HG02852 (cell line): ENCODE measurements around the gene OR12D1.
"Not testable (repeated sequence)": the region's sequence is repeated elsewhere in the genome, so short reads cannot be mapped to it uniquely, and the experiment has no call there.

ENCODE experiments used
- ATAC-seq: cut with Tn5 transposase; IDR thresholded peaks from one replicate; pipeline ENCODE4 v1.9.1; 2021; ENCODE audit warnings: mild to moderate bottlenecking, moderate library complexity; ENCODE audit not compliant: unreplicated experiment

OR12D1 gene

GRCh38 chr6:29414588-29414987 lies at the start of gene OR12D1:
Gene OR12D1, plus strand, starts transcription at chr6:29414928.
- no peak for ATAC-seq

DNA sequence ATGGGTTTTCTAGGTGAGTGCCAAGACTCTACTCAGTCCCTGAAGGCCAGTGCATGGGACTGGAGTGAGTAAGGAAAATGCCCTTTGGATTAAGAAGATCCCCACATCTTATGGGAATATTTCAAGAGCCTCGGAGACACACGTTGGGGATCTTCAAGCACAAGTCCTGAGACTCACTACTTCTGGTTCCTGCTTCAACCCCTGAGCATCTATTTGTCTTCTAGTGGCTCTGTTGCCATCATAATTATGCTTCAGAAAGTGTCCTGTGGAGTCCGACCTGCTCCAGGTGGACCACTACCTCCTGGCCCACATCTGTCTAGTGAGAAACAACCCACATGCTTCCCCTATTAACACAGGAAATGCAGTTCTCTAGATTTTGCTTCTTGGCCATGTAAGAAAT lies 46.0 kb upstream of the OR12D1 start, which contains the start of gene OR5V1:
Gene OR5V1, minus strand, starts transcription at position 101 of the 400 bp plus-strand sequence. CDS start 12,670 bp downstream, outside the sequence.
- ATAC-seq = no peak

- no peak for ATAC-seq
Observed at GRCh38 chr6:29375191-29375590, 39.5 kb upstream of the OR12D1 start, which contains the start of gene OR12D3. Gene OR12D3, minus strand, starts transcription at chr6:29375291. Its CDS starts 4 bp downstream, at chr6:29375287.

- ATAC-seq = no peak
Observed at GRCh38 chr6:29376003-29376402, 38.7 kb upstream of the OR12D1 start.

DNA sequence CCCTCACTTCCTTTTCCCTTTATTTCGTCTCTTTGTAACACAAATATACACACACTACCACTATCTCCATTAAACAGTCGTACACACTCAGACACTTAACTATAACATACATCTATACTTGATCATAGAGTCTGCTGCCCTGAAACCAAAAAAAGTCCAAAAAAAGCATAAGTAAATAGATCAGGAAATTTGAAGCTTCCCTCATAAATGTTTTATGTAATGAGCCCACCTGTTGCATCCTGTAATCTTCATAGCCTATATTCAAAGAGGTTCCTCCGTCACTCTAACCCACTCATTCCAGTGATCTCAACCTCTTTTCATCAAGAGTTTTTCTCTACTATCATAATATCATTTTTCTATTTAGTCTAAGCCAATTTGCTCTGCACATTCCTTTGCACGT lies 26.2 kb upstream of the OR12D1 start:
- no peak for ATAC-seq

- ATAC-seq = no peak
Observed at GRCh38 chr6:29395331-29395730, 19.4 kb upstream of the OR12D1 start, which contains the start of gene OR12D2. Gene OR12D2, plus strand, starts transcription at chr6:29395631. Its CDS starts 1,069 bp downstream, at chr6:29396700.

DNA sequence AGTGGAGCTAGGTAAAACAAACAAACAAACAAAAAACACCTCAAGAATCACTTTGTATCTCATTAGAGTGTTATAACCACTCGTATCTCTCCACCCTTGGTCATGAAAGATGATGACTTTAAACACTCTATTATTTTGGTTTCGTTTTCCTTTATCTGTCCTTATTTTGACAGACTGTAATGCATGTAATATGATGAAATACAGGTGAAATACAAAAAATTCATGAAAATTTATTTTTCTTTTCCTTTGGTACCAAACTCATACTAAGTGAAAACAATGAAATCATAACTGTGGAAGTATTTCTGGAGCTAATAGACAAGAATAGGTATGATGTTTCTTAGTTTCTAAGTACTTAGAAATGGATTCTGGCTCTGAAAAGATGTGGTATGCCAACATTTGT lies 15.2 kb upstream of the OR12D1 start:
- no peak for ATAC-seq

GRCh38 chr6:29403801-29404200 lies 10.9 kb upstream of the OR12D1 start:
- no peak for ATAC-seq

DNA sequence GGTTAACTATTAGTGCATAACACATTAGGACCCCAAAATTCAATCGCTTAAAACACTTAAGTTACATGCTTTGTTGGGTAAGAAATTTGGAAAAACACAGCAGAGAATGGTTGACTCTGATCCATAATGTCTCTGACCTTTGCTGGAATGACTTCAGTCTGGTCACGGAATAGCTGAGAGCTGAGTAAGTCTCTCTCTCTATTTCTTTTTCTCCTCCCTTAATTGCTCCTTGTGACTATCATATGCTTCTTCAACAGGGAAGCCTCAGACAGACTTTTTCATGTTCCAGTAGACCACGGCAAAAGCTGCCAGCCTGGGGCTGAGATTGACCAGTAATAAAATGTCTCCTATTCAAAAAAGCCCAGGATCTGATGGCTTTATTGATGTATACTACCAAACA lies 4.8 kb downstream of the OR12D1 start:
- no peak for ATAC-seq

- no peak for ATAC-seq
Observed at GRCh38 chr6:29424168-29424567, 9.4 kb downstream of the OR12D1 start.

GRCh38 chr6:29424575-29424974 lies 9.8 kb downstream of the OR12D1 start:
- no peak for ATAC-seq

DNA sequence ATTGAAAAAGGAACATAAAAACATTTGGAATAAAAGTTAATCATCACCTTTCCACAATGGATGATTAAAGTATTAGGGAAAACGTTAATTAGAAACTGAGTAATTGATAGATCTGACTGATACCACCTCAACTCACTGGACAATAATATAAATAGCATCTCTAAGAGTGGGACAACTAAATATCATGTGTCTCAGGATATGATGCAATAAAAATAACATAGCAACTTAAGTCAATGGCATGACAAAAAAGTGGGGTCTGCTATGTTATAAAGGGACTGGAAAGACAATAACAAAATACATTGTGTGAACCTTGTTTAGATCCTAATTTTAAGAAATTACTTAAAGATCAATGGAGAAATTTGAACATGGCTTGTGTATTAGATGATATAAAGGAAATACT lies 10.3 kb downstream of the OR12D1 start:
- ATAC-seq = no peak

GRCh38 chr6:29426654-29427053 lies 11.9 kb downstream of the OR12D1 start:
- no peak for ATAC-seq

- ATAC-seq = not testable (repeated sequence)
Observed at GRCh38 chr6:29436730-29437129, 22.0 kb downstream of the OR12D1 start.

- ATAC-seq = no peak
Observed at GRCh38 chr6:29439006-29439405, 24.3 kb downstream of the OR12D1 start, which contains the start of gene OR10C1. Gene OR10C1, plus strand, starts transcription at chr6:29439306. Its CDS starts 710 bp downstream, at chr6:29440016.

- ATAC-seq = no peak
Observed at GRCh38 chr6:29442719-29443118, 28.0 kb downstream of the OR12D1 start.

DNA sequence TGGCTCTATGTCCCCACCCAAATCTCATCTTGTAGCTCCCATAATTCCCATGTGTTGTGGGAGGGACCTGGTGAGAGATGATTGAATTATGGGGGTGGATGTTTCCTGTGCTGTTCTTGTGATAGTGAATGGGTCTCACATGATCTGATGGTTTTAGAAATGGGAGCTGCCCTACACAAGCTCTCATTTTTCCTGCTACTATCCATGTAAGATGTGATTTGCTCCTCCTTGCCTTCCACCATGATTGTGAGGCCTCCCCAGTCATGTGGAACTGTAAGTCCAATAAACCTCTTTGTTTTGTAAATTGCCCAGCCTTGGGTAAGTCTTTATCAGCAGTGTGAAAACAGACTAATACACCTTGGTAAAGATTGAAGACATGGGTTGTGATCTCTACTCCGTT lies 29.3 kb downstream of the OR12D1 start:
- not testable (repeated sequence) for ATAC-seq

DNA sequence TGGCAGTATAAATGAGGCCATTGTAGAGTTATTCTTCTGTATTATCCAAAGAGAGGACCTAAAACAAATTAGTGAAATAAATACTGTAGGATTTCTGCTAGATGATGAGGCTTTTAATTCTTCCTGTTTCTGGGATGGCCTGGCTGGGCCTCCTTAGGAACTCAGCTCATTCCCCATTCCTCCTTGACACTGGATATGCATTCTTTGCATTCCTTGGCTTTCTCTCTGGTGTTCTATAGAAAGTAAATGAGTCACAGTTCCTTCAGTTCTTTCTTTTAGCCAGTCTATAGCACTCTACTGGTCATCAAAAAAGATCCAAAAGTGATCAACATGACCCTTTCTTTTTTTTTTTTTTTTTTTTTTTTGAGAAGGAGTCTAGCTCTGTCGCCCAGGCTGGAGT lies 32.9 kb downstream of the OR12D1 start:
- ATAC-seq = no peak

DNA sequence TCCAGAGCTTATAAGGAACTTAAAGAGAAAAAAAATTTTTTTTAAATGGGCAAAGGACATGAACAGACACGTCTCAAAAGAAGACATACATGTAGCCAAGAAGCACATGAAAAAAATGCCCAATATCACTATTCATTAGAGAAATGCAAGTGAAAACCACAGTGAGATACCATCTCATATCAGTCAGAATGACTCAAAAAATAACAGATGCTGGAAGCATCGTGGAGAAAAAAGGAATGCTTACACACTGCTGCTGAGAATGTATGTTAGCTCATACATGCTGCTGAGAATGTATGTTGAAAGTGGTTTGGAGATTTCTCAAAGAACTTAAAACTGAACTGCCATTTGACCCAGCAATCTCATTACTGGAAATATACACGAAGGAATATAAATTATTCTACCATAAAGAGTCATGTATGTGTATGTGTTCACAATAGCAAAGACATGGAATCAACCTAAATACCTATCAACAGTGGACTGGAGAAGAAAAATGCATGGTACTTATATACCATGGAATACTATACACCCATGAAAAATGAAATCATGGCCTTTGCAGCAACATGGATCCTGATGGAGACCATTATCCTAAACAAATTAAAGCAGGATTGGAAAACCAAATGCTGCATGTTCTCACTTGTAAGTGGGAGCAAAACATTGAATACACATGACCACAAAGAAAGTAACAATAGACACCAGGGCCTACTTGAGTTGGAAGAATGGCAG lies 36.9 kb downstream of the OR12D1 start:
- ATAC-seq = no peak

DNA sequence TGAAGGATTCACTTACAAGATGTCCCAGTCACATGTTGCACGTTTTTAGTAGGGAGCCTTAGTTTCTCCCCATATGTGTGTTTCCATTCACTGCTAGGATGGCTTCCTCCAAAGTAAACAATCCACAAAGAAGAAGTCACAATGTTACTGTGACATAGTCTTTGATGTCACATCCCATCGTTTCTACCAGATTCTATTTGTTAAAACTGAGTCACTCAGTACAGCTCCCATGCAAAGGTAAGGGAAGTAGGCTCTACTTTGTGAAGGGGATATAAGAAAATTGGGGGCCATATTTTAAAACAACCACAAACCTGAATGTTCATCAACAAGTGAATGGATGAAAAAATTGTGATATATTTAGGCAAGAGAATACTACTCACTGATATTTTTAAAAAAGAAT lies 42.2 kb downstream of the OR12D1 start, which contains the start of the genes OR11A1 and OR2H1:
Gene OR11A1, minus strand, starts transcription at position 101 of the 400 bp plus-strand sequence. CDS start 29,430 bp downstream, outside the sequence.
Gene OR2H1, plus strand, starts transcription at position 185 of the 400 bp plus-strand sequence. CDS start 4,615 bp downstream, outside the sequence.
- no peak for ATAC-seq

DNA sequence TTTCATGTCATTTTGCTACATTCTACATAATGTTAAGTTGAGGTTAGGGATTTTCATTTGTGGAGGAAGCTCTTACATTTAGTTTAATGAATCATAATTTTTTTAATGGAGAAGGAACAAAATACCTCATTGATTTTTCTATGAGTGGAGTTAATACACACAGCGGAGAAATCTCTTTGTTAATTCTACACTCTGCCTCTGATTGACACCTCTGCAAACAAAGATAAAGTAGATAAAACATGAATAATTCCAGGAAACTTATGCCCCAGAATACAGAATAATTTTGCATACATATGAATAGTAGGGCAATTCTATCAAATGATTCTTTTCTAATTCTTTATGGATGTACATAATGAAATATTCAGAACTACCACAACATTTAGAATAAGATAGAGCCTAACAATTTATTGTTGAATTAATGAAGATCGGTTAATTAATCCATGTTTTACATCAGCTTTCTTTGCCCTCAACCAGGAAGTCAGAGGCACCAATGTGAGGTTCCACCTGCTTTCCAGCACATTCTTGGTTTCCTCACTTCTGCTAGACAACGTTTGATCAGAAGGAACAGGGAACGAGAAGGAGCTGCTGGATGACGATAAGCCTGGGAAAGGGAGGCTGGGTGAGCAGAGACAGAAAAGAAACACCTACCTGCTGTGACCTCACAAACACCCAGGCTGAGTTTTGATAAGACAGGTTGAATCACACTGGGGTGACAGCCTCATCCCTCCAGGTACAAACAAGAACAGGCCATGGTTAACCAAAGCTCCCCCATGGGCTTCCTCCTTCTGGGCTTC lies 46.5 kb downstream of the OR12D1 start:
- ATAC-seq = no peak
